Activated gamma-delta T cell (primary cell): ENCODE data around the gene TMC4.

Experiments
- DNase-seq: peaks from one replicate; lab custom pipeline; 2025; lab: John Stamatoyannopoulos, UW

Gene TMC4

GRCh38 chr19:54129617-54129996, 43.4 kb downstream of the TMC4 start:
- DNase-seq, result no peak

GRCh38 chr19:54128796-54129616, 44.0 kb downstream of the TMC4 start:
- DNase-seq, result no peak

GRCh38 chr19:54128441-54128725, 44.6 kb downstream of the TMC4 start:
- no peak for DNase-seq

GRCh38 chr19:54127688-54128440, 45.1 kb downstream of the TMC4 start:
- DNase-seq, result no peak

GRCh38 chr19:54125713-54126112, 47.2 kb downstream of the TMC4 start:
- no peak for DNase-seq

- DNase-seq, result no peak
Observed at GRCh38 chr19:54124393-54124792, 48.6 kb downstream of the TMC4 start.

GRCh38 chr19:54123682-54124081, 49.3 kb downstream of the TMC4 start:
- no peak for DNase-seq

- DNase-seq, result no peak
Observed at GRCh38 chr19:54121259-54121658, 51.7 kb downstream of the TMC4 start.

- peak; percentile 61 for DNase-seq
Observed at GRCh38 chr19:54115109-54116063, 57.6 kb downstream of the TMC4 start, which contains the start of the genes PRPF31 and TFPT. TSS of gene PRPF31 (plus strand) at chr19:54115754. CDS start at chr19:54118279, 2,525 bp downstream. TSS of gene TFPT (minus strand) at chr19:54115657. CDS start at chr19:54115269, 388 bp downstream.

GRCh38 chr19:54114340-54115108, 58.4 kb downstream of the TMC4 start:
- DNase-seq, result peak; percentile 24
